ENCODE measurements around the gene PRKCZ.

Gene PRKCZ

DNA sequence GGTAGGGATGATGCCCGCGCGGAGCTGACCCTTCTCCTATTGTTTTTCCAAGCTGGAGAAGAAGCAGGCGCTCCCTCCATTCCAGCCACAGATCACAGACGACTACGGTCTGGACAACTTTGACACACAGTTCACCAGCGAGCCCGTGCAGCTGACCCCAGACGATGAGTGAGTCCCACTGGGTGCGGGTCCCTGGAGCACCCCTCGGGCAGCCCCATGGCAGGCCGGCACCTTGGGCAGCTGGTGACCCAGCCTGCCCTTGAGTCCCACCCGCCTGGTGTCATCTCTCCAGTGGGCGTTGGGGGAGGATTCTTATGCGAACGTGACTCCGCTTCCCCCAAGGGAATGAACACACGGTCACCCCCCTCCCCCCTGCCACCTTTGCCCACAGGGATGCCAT, 134.3 kb downstream of the PRKCZ start:
- no peak for DNase-seq

GRCh38 chr1:2184934-2185333, 134.7 kb downstream of the PRKCZ start:
- DNase-seq: no peak

DNA sequence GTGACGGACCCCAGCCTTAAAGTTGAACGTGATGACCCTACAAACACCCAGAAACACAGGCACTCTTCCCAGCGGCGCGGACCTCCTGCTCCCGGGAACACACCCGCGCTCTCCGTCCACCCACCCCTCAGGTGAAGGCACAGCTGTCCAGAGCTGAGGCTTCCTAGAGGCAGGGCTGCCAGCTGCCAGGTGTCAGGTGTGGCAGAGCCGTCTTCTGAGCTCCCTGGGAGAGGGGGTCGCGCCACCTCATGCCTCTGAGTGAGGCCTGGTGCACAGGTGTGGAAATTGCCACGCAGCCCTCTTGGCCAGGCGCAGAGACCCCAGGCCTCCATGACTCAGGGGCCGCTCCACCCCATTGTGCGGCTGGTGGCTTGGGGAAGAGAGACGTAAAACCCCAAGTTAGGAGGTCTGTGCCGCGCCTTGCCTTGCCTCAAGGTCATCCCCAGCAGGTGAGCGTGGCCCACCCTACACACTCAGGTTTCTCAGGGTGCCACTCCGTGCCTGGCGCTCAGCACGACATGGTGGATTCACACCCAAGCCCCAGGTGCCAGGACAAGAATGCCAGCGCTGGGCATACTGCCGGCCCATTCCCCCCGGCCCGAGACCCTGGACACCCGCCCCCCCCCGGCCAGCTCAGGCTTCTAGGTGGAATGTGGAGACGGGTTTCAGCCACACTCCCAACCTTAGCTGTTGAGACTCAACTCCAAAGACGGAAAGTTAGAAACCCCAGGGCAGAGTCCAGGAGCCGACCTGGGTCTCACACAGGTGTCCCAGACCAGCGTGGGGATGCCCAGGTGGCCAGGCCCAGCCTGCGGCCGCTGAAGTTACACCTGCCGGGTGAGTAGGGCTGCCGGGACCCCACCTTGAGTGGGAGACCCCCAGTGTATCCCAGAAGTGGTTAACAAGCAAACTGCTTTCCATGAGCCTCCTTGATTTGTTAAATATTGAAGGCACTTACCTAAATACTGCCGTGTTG, 136.0 kb downstream of the PRKCZ start:
- no peak for DNase-seq

- DNase-seq: no peak
Observed at GRCh38 chr1:2186901-2187300, 136.7 kb downstream of the PRKCZ start.

DNA sequence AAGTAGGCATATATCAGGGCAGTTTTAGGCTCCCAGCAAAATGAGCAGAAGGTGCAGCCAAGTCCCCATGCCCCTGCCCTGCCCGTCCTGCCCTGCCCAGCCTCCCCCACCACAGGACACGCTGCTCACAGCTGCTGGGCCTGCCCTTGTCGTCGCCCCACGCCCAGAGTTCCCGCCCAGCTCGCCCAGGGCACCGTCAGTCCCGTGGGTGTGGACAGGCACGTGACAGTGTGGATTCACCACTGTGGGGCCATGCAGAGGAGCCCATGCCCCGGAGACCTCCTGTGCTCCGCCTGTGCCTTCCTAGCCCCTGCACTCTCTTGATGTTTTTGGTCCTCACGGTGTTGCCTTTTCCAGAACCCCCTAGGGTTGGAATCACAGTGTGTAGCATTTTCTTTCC, 137.4 kb downstream of the PRKCZ start:
- no peak for DNase-seq

DNA sequence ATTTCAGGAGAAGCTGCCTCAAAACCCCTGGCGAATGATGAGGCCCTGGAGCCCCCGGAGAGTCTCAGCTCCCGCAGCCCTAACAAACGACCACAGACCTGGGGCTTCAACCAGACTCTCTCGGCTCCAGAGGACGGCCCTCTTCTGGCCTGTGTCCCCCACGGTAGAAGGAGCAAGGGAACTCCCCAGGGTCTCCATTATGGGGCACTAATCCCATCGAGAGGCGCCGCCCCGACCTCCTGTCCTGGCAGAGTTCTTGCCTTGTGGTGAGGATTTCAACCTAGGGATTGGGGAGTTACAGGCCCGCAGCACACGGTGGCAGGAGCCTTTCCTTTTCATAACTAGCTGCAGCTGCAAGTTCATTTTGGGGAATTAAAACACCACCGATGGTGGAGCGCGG, 138.1 kb downstream of the PRKCZ start:
- no peak for DNase-seq

GRCh38 chr1:2189459-2190425, 139.5 kb downstream of the PRKCZ start:
- DNase-seq: peak; percentile 34

GRCh38 chr1:2190491-2190976, 140.3 kb downstream of the PRKCZ start:
- DNase-seq: no peak

DNA sequence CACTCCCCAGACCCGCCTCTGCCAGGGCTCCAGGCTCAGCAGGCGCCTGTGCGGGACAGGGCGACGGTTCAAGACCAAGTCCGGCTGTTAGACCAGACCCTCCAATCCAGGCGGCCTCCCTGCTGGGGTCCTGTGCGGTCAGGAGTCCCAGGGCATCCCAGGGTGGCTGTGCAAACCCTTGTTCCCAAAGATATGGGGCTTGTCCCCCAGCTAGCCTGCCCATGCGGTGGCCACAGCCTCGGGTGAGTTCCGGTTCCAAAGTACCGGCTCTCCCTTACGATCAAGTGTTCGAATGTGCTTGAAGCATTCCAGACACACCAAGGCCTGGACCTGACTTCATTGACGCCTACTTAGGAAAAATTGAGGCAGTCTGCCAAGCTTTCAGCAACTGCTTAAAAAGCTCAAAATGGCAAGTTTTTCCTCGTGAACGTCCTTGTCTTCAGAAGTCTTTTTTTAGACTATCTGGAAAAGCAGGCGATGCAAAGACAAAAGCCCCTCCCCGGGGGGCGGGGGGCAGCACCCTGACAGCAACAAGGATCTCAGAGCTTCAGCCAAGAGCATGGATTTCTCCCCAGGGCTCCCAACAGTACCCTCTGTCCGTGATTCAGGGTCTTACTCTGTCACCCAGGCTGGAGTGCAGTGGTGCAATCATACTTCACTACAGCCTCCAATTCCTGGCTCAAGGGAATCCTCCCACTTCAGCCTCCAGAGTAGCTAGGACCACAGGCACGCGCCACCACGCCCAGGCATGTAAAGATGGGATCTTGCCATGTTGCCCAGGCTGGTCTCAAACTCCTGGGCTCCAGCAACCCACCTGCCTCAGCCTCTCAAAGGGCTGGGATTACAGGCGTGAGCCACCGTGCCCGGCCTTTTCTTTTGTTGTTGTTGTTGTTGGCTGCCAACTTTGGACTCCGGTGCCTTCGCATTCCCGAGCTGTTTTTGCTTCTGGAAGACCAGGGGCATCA, 142.1 kb downstream of the PRKCZ start:
- no peak for DNase-seq

DNA sequence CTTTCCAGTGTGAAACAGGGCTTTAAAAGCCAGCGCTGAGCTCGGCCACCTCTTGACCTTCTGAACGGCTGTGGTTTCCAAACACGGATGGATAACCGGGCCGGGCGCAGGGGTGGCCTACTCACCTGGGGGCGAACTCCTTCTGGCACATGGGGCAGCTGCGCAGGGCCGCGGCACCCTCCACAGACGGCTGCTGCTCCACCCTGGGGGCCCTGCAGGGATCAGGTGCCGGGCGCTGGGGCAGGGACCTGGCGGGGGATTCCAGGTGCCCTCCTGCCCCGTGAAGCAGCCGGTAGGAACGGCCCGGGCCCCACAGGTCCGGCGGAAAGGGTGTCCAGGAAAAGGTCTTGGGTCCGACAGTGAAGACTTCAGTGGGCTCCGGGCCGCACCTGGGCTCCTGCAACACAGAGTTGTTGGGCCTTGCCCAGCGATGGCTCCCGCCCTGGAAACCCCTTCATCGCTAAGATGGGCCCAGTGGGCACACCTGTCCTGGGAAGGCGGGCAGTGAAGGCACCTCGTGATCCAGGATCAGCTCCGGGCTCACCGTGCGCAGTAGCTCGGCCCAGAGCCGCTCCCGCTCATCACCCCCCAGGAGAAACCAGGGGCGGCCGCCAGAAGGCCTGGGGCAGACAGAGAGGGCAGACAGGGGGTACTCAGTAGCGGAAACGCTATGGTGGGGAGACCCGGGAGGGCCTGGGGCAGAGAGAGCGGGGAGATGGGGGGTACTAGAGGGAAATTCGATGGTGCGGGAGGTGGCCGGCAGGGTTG, 143.5 kb downstream of the PRKCZ start:
- no peak for DNase-seq

GRCh38 chr1:2194319-2194897, 144.2 kb downstream of the PRKCZ start, which contains the start of gene FAAP20:
Gene FAAP20, minus strand, starts transcription at chr1:2194772. Its CDS starts 23 bp downstream, at chr1:2194749.
- no peak for DNase-seq

DNA sequence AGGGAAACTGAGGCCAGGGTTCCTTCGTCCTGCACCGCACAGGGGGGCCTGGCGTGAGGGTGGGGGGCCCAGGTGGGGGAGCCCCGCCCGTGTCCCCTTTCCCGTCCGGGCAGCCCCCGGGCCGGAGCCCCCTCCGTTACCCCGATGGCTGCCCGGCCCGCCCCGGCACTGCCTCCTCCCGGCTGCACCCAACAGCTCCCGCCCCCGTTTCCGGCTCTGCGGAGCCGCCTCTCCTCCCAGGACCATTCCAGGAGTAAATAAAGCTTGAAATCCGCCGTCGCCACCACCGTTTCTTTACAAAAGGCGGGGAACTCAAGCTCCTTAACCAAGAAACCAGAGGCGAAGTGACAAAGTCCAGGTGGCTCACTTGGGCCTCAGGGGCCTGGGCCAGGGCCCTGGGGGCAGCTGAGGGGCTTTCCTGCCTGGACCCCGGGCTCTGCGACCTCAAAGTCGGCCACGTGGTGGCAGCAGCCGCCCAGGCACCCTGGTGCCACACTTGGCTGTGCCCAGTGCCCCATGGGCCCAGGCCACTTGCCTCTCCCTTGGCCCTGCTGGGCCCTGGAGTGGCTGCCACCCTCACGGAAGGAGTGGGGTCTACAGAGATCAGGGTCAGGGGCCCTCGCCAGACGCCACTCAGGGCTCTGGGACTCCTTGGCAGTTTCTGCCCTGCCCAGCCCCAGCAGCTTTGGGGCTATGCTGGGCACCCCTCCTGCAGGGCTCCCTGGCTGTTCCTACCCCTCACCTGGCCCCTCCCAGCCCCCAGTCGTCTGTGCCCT, 144.9 kb downstream of the PRKCZ start:
- DNase-seq: no peak

DNA sequence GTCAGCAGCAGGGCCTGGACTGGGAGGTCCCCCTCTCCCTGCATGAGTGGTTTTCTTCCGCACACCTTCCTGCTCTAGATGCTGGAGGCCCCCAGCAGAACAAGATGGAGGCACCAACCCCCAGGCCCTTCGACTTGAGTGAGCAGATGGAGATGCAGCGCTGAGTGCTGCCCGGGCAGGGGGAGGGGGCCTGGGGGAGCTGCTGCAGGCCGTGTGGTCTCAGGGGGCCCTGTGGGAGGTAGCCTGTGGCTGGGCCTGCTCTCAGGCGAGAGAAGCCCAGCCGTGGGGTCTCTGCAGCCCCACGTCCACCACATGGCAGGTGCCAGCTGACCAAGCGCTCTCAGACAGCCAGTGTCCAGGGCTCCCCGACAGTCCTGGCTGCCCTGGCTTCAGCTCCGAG, 145.6 kb downstream of the PRKCZ start:
- no peak for DNase-seq

GRCh38 chr1:2196901-2197638, 146.9 kb downstream of the PRKCZ start:
- DNase-seq: no peak

DNA sequence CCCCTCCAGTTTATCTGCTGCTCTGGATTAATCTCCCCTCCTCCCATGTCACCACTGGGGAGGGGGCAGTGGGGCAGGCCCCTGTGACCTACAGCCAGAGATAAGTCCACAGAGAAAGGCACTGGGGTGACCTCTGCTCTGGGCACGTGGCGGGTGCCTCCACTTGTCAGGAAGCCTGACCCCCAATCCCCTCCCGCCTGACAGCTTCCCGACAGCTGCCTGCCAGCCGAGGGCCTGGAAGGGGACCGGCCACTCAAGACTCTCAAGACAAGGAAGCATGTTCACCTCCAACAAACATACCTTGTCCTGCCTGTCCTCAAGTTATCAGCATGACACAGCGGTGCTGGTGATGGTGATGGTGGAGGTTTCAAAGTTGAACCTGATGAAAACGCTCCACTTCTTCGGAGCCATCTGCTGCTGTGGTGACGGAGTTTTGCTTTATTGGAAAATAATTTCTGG, 147.5 kb downstream of the PRKCZ start:
- DNase-seq: no peak

DNA sequence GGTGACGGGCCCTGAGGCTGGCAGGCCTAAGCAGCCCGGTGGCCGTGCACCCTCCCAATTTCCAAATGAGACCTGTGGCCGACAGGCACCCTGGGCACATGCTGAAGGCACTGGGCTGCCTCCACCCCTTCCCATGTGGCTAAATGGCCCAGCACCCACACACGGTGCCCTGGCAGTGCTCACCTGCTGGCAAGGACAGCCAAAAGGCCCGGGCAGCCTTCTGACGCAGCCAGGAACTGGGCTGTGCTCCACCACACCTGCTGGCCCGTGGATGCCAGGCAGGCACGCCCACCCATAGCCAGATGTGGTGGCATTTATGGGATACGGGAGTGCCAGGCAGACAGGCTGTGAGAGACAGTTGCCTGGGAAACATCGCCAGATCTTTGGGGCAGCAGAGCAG, 148.4 kb downstream of the PRKCZ start:
- DNase-seq: no peak

DNA sequence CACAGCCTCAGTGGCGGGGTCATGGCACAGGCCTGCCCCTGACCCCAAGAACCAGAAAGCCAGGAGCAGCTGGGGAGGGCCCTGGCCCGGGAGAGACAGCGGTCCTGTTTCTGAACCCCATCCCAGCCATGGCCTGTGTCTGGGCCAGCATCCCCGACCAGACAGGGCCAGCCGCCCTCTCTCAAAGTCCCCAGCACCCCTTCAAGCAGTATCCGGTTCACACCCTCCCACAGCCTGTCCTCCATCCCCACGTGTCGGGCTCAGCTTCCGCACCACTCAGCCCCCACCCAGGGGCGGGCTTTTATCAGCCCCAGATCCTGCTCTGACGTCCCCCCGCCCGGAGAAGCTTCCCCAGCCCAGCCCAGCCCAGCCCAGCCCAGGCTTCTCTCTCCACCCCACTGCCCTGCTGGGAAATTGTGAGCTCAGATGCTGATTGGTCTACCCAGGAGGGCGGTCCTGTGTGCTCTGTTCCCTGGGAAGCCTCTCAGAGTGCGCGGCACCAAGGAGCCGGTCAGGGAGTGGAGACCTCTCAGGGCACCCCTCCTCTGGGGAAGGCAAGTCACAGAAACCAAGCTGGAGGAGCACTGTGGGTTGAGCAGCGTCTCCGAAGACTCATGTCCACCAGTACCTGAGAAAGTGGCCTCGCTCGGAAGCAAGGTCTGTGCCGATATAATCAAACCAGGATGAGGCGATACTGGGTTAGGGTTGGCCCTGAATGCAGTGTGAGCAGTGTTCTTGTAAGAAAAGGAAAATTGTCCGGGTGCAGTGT, 149.0 kb downstream of the PRKCZ start:
- no peak for DNase-seq

DNA sequence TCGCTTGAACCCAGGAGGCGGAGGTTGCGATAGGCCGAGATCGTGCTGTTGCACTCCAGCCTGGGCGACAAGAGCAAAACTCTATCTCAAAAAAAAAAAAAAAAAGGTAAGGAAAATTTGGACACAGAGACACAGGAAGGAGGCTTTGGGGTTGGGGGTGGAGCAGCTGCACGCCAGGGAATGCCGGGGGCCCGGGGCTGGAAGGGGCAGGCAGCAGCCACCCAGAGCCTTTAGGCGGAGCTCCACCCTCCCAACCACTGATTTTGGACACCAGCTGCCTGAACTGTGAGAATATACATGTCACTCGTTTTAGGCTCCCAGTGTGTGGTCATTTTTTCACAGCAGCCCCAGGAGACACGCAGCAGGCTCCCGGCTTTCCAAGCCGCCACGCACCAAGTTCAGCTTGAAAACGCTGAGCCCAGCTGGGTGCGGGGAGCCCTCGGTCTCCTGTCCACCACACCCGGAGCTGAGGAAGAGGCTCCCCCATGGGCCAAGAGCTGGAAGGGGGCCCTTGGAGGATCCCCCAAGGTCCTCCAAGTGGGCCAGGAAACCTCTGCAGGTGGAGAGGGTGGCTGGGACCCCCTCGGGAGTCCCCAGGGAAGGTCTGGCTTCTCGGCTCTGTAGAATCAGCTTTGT, 150.2 kb downstream of the PRKCZ start:
- no peak for DNase-seq
